Ishikawa (cell line): ENCODE measurements around the gene SRSF12.

Experiments used
- CEBPB ChIP-seq: IDR thresholded peaks from 2 replicates; pipeline ENCODE4 v1.6.1; 2012
- CREB1 ChIP-seq: IDR thresholded peaks from 2 replicates; pipeline ENCODE4 v1.6.1; 2012; ENCODE audit warnings: low read depth
- EGR1 ChIP-seq: IDR thresholded peaks from 2 replicates; pipeline ENCODE4 v1.6.1; 2012
- EP300 ChIP-seq: IDR thresholded peaks from 2 replicates; pipeline ENCODE4 v1.6.1; 2012; ENCODE audit warnings: borderline replicate concordance
- FOXM1 ChIP-seq: IDR thresholded peaks from 2 replicates; pipeline ENCODE4 v1.6.1; 2012; ENCODE audit warnings: low read depth, borderline replicate concordance
- NFIC ChIP-seq: IDR thresholded peaks from 2 replicates; pipeline ENCODE4 v1.6.1; 2012
- RAD21 ChIP-seq: IDR thresholded peaks from 2 replicates; pipeline ENCODE4 v1.6.1; 2012; ENCODE audit warnings: low read depth
- TAF1 ChIP-seq: IDR thresholded peaks from 2 replicates; pipeline ENCODE4 v1.6.1; 2012; ENCODE audit warnings: low read depth, mild to moderate bottlenecking
- TCF12 ChIP-seq: IDR thresholded peaks from 2 replicates; pipeline ENCODE4 v1.6.1; 2012; ENCODE audit warnings: low read depth
- TEAD4 ChIP-seq: IDR thresholded peaks from 2 replicates; pipeline ENCODE4 v1.6.1; 2012
- YY1 ChIP-seq: IDR thresholded peaks from 2 replicates; pipeline ENCODE4 v1.6.1; 2012; ENCODE audit warnings: low read depth
- ZBTB7A ChIP-seq: IDR thresholded peaks from 2 replicates; pipeline ENCODE4 v1.6.1; 2012; ENCODE audit warnings: low read depth
- TF ChIP-seq, protein P1 (sequence below): IDR thresholded peaks from 2 replicates; pipeline ENCODE4 v1.6.1; 2012
- TF ChIP-seq, protein P2 (sequence below): IDR thresholded peaks from 2 replicates; pipeline ENCODE4 v1.6.1; 2012; ENCODE audit warnings: low read depth, mild to moderate bottlenecking
- TF ChIP-seq, protein P3 (sequence below): IDR thresholded peaks from 2 replicates; pipeline ENCODE4 v1.6.1; 2012

Gene SRSF12

DNA sequence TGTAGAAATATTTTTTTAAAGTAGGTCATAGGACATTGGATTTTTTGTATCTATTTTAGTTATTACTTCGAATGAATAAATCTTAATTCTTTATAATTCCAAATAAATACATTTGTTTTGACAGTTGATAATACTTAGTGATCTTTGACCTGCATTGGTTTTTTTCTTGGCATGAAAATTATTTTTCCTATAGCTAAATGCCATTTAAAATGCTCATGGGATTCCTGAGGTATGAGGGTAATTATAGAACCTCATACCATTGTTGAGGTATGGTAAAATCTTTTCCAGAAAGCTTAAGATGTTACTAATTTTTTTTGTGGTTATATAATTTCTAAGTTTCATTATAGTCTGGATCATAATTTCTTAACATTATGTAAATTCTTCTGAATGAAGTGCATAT is 36.3 kb upstream of the SRSF12 start:
- TF ChIP-seq, protein P1, sequence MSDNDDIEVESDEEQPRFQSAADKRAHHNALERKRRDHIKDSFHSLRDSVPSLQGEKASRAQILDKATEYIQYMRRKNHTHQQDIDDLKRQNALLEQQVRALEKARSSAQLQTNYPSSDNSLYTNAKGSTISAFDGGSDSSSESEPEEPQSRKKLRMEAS: no peak
- no peak for TF ChIP-seq NFIC
- TF ChIP-seq RAD21: no peak
- TF ChIP-seq EP300: no peak
- TF ChIP-seq, protein P2, sequence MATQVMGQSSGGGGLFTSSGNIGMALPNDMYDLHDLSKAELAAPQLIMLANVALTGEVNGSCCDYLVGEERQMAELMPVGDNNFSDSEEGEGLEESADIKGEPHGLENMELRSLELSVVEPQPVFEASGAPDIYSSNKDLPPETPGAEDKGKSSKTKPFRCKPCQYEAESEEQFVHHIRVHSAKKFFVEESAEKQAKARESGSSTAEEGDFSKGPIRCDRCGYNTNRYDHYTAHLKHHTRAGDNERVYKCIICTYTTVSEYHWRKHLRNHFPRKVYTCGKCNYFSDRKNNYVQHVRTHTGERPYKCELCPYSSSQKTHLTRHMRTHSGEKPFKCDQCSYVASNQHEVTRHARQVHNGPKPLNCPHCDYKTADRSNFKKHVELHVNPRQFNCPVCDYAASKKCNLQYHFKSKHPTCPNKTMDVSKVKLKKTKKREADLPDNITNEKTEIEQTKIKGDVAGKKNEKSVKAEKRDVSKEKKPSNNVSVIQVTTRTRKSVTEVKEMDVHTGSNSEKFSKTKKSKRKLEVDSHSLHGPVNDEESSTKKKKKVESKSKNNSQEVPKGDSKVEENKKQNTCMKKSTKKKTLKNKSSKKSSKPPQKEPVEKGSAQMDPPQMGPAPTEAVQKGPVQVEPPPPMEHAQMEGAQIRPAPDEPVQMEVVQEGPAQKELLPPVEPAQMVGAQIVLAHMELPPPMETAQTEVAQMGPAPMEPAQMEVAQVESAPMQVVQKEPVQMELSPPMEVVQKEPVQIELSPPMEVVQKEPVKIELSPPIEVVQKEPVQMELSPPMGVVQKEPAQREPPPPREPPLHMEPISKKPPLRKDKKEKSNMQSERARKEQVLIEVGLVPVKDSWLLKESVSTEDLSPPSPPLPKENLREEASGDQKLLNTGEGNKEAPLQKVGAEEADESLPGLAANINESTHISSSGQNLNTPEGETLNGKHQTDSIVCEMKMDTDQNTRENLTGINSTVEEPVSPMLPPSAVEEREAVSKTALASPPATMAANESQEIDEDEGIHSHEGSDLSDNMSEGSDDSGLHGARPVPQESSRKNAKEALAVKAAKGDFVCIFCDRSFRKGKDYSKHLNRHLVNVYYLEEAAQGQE: no peak
- no peak for TF ChIP-seq CREB1
- TF ChIP-seq ZBTB7A: no peak
- TF ChIP-seq EGR1: no peak
- TF ChIP-seq YY1: no peak
- TF ChIP-seq TCF12: no peak
- TF ChIP-seq CEBPB: no peak
- no peak for TF ChIP-seq TAF1
- TF ChIP-seq, protein P3, sequence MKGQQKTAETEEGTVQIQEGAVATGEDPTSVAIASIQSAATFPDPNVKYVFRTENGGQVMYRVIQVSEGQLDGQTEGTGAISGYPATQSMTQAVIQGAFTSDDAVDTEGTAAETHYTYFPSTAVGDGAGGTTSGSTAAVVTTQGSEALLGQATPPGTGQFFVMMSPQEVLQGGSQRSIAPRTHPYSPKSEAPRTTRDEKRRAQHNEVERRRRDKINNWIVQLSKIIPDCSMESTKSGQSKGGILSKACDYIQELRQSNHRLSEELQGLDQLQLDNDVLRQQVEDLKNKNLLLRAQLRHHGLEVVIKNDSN: no peak
- TF ChIP-seq TEAD4: no peak
- TF ChIP-seq FOXM1: no peak

DNA sequence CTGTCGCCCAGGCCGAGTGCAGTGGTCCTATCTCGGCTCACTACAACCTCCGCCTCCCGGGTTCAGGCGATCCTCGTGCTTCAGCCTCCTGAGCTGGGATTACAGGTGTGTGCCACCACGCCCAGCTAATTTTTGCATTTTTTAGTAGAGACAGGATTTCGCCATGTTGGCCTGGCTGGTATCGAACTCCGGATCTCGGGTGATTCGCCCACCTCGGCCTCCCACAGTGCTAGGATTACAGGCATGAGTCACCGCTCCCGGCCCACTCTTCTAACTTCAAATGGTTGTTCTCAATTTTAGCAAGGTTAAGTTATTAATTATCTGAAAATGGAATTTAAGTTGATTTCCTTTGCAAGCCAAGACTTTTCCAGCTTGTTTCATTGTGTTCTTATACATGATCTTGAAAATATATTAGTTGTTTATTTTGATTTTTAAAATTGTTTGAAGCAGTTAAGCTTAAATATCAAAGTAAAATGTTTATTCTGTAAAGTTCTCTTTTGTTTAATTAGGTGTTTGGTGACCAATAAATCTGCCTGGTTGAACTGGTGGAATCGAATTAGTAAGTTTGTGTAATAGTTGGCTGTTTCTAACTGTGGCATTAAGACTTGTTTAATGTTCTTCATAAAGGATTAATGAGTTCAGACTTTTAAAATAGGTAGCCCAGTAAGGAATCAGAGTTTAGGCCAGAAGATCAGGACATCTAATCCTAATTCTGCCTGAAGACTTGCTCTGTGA is 30.3 kb upstream of the SRSF12 start:
- TF ChIP-seq EGR1: no peak
- TF ChIP-seq RAD21: no peak
- no peak for TF ChIP-seq CREB1

DNA sequence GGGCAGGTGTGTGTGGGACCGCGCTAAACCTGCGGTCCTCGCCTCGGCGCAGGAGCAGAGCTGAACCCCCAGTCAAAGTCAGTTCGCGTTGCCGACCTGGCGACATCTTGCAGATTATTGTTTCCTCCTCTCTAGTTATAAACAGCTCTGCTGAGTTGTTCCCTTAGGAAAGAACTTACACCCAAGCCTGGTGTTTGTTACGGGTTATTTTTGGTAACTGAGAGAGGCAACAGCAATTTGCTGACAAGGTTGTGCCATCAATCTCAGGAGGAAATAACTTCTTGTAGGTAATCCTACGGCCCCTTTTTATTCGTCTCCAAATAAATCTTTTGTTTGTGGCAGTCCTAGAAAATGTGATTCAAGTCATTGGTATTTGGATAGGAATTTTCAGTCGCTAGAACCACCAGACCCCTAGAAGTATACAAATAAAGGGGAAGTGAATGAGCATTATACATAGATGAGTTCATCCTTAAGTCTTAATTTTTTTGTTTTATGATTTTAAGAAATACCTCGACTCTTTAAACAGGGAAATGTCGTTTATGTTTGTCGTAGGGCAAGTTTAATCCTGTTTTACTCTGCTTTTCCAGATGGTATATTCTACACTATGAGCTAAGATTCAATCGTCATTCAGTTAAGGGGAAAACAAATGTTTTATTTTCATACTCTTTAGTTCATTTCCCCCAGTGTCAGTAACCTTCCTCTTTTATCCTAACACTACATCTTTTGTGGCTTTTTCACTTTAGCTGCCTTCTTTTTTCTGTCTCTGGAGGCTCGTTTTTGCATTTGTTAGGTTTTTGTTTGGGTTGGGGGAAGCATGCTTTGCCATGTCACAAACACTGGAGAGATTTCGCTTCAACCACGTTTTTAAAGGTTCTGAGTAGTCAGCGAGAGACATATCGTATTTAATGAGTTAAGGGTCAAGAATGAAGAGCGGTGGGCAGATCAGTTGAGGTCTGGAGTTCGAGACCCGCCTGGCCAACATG is 29.1 kb upstream of the SRSF12 start:
- TF ChIP-seq EP300: no peak
- TF ChIP-seq TEAD4: no peak
- TF ChIP-seq, protein P1: no peak
- no peak for TF ChIP-seq CEBPB
- TF ChIP-seq FOXM1: no peak
- TF ChIP-seq YY1: no peak

DNA sequence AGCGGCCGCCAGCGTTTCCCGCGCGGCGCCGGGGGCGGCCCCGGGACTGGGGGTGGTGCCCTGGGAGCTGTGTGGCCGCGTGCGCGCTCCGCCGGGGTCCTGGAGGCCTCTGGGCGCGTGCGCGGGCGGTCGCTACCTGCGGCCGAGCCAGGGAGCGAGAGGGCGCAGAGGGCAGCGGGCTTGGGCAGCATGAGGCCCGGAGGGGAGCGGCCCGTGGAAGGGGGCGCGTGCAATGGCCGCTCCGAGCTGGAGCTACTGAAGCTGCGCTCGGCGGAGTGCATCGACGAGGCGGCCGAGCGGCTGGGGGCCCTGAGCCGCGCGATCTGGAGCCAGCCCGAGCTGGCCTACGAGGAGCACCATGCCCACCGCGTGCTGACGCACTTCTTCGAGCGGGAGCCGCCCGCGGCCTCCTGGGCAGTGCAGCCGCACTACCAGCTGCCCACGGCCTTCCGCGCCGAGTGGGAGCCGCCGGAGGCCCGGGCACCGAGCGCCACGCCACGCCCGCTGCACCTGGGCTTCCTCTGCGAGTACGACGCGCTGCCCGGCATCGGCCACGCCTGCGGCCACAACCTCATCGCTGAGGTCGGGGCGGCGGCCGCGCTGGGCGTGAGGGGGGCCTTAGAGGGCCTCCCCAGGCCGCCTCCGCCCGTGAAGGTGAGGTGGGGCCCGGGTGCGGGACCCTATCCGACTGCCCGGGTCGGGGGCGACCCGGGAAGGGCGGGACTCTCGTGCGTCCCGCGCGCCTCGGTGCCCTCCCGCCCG is 28.3 kb upstream of the SRSF12 start, which contains the start of gene PM20D2:
TSS of gene PM20D2 (plus strand) at position 100 of the 762 bp plus-strand sequence. CDS start at position 190, 90 bp downstream.
- TF ChIP-seq CREB1 (no peak), FOXM1 (no peak), RAD21 (no peak), ZBTB7A (no peak; the same call in 1 of the 2 replicates), NFIC (0 out of 2 replicates have a peak, but pooled peaks have one; percentile 11), EP300 (no peak), EGR1 (no peak), TCF12 (0 out of 2 replicates have a peak, but pooled peaks have one; percentile 16), TEAD4 (no peak), TAF1 (peak; percentile 65), YY1 (peak; percentile 76), CEBPB (no peak)
- TF ChIP-seq, protein P2: 0 out of 2 replicates have a peak, but pooled peaks have one; percentile 12
- TF ChIP-seq, protein P3: peak; percentile 21; the same call in 1 of the 2 replicates
- TF ChIP-seq, protein P1: peak; percentile 80
